Measurements from ENCODE around the gene TEX2. TPM values are rescaled to one million over a fixed set of nuclear protein-coding genes. Genes with fewer than 3 reads are reported as not detected.

Gene TEX2
- total and polyA plus RNA-seq, 2 experiments from 2014 or later: 27.9 to 37.7 TPM

DNA sequence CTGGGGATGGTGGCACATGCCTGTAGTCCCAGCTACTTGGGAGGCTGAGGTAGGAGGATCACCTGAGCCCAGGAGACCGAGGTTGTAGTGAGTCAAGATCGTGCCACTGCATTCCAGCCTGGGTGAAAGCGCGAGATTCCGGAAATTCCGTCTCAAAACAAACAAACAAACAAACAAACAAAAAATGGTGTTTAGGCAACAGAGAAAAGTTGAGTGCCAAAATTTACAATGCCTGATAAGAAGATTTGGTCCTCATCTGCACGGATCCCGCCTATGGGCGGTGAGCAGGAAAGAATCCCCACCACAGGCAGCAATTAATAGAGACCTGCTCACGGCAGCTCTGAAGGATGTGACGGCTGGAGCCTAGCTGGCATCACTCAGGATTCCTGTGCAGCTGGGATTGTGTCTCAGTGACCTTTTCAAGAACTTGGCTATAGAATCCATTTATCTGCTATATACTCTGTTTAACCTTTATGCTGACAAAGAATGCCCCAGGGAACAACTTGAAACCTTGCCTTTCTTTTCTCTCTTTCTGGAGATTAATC lies 14.0 kb upstream of the TEX2 start:
- Histone ChIP-seq H3K9me2 (replicated peaks; ENCODE audit: insufficient read depth) (no peaks in the 10 kb centered on the region), H3K4me1 (ENCODE audit: insufficient read depth) (no peaks in the 10 kb centered on the region), H3K27me3 (no peaks in the 10 kb centered on the region), H2AFZ (no peak overlapping the region), H3K36me3 (replicated peaks; ENCODE audit: insufficient read depth, low read depth) (no peaks in the 10 kb centered on the region), H3K27ac (no peak overlapping the region), H3K9me3 (ENCODE audit: low read depth) (no peaks in the 10 kb centered on the region), H3K4me2 (no peak overlapping the region), H4K20me1 (ENCODE audit: insufficient read depth, poor library complexity, severe bottlenecking) (no peaks in the 10 kb centered on the region), H3K4me3 (no peak overlapping the region), H3K79me2 (no peaks in the 10 kb centered on the region)
- DNase-seq (ENCODE audit: low spot score): no peak
- 81% methylated on average over 11 of the region's 11 CpGs for WGBS (ENCODE audit: low lambda C conversion rate, missing lambda C conversion rate)
- TF ChIP-seq EZH2phosphoT487 (IDR thresholded peaks at IDR 0.05; ENCODE audit: low read depth, severe bottlenecking, unreplicated experiment) (no peak), EZH2 (IDR thresholded peaks at IDR 0.05; ENCODE audit: borderline replicate concordance) (no peak)
- TF ChIP-seq, protein P1, sequence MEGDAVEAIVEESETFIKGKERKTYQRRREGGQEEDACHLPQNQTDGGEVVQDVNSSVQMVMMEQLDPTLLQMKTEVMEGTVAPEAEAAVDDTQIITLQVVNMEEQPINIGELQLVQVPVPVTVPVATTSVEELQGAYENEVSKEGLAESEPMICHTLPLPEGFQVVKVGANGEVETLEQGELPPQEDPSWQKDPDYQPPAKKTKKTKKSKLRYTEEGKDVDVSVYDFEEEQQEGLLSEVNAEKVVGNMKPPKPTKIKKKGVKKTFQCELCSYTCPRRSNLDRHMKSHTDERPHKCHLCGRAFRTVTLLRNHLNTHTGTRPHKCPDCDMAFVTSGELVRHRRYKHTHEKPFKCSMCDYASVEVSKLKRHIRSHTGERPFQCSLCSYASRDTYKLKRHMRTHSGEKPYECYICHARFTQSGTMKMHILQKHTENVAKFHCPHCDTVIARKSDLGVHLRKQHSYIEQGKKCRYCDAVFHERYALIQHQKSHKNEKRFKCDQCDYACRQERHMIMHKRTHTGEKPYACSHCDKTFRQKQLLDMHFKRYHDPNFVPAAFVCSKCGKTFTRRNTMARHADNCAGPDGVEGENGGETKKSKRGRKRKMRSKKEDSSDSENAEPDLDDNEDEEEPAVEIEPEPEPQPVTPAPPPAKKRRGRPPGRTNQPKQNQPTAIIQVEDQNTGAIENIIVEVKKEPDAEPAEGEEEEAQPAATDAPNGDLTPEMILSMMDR (IDR thresholded peaks at IDR 0.05; ENCODE audit: poor library complexity): no peak

GRCh38 chr17:64275016-64275415 lies 12.0 kb upstream of the TEX2 start:
- no peaks in the 10 kb centered on the region for H3K27me3 ChIP-seq
- H3K36me3 ChIP-seq (replicated peaks; ENCODE audit: insufficient read depth, low read depth): no peaks in the 10 kb centered on the region
- H3K27ac ChIP-seq: no peak overlapping the region
- DNase-seq (ENCODE audit: low spot score): no peak
- 91% methylated on average over 3 of the region's 3 CpGs for WGBS (ENCODE audit: low lambda C conversion rate, missing lambda C conversion rate)
- H4K20me1 ChIP-seq (ENCODE audit: insufficient read depth, poor library complexity, severe bottlenecking): no peaks in the 10 kb centered on the region
- no peaks in the 10 kb centered on the region for H3K4me1 ChIP-seq (ENCODE audit: insufficient read depth)
- H2AFZ ChIP-seq: no peak overlapping the region
- H3K4me3 ChIP-seq: no peak overlapping the region
- no peaks in the 10 kb centered on the region for H3K9me2 ChIP-seq (replicated peaks; ENCODE audit: insufficient read depth)
- no peak overlapping the region for H3K4me2 ChIP-seq
- H3K79me2 ChIP-seq: no peaks in the 10 kb centered on the region
- TF ChIP-seq EZH2 (IDR thresholded peaks at IDR 0.05; ENCODE audit: borderline replicate concordance) (no peak), EZH2phosphoT487 (IDR thresholded peaks at IDR 0.05; ENCODE audit: low read depth, severe bottlenecking, unreplicated experiment) (no peak)
- TF ChIP-seq, protein P1 (IDR thresholded peaks at IDR 0.05; ENCODE audit: poor library complexity): no peak
- no peaks in the 10 kb centered on the region for H3K9me3 ChIP-seq (ENCODE audit: low read depth)

- H3K4me1 ChIP-seq (ENCODE audit: insufficient read depth): no peaks in the 10 kb centered on the region
- H3K9me3 ChIP-seq (ENCODE audit: low read depth): no peaks in the 10 kb centered on the region
- H3K27ac ChIP-seq: no peak overlapping the region
- H3K27me3 ChIP-seq: no peaks in the 10 kb centered on the region
- TF ChIP-seq EZH2phosphoT487 (IDR thresholded peaks at IDR 0.05; ENCODE audit: low read depth, severe bottlenecking, unreplicated experiment) (no peak), EZH2 (IDR thresholded peaks at IDR 0.05; ENCODE audit: borderline replicate concordance) (no peak)
- TF ChIP-seq, protein P1 (IDR thresholded peaks at IDR 0.05; ENCODE audit: poor library complexity): no peak
- H3K36me3 ChIP-seq (replicated peaks; ENCODE audit: insufficient read depth, low read depth): no peaks in the 10 kb centered on the region
- no peaks in the 10 kb centered on the region for H3K79me2 ChIP-seq
- H3K4me3 ChIP-seq: no peak overlapping the region
- no peak overlapping the region for H2AFZ ChIP-seq
- no peak for DNase-seq (ENCODE audit: low spot score)
- H4K20me1 ChIP-seq (ENCODE audit: insufficient read depth, poor library complexity, severe bottlenecking): no peaks in the 10 kb centered on the region
- H3K4me2 ChIP-seq: no peak overlapping the region
- 90% methylated on average over 6 of the region's 6 CpGs for WGBS (ENCODE audit: low lambda C conversion rate, missing lambda C conversion rate)
- H3K9me2 ChIP-seq (replicated peaks; ENCODE audit: insufficient read depth): no peaks in the 10 kb centered on the region
These were observed 9.9 kb upstream of the TEX2 start for GRCh38 chr17:64273006-64273405.
